ENCODE data around the gene POLR2E. TPM values are rescaled to one million over a fixed set of nuclear protein-coding genes. Genes with fewer than 3 reads are reported as not detected.

Gene POLR2E
- total and polyA plus RNA-seq, 2 experiments from 2014 or later = 257 to 286 TPM

GRCh38 chr19:1112268-1113029 lies 17.3 kb upstream of the POLR2E start:
- DNase-seq (ENCODE audit: low spot score) = peak; percentile 83
- 0 out of 2 replicates have a peak, but pooled peaks cover 1% of the 10 kb centered on the region for H3K36me3 ChIP-seq (ENCODE audit: insufficient read depth)
- no peaks in the 10 kb centered on the region for H3K4me1 ChIP-seq (ENCODE audit: insufficient read depth)
- H3K4me1 Mint-ChIP-seq = peaks cover 2% of the 10 kb centered on the region; the same call in 1 of the 3 replicates
- H3K4me3 Mint-ChIP-seq = no peak overlapping the region
- no peak overlapping the region for H2AFZ ChIP-seq
- no peaks in the 10 kb centered on the region; the same call in 2 of the 3 replicates for H3K36me3 Mint-ChIP-seq (ENCODE audit: low read depth)
- H3F3A ChIP-seq (replicated peaks; ENCODE audit: low read depth) = 0 out of 2 replicates have a peak, but pooled peaks cover 6% of the 10 kb centered on the region
- no peaks in the 10 kb centered on the region for H3K79me2 ChIP-seq (replicated peaks; ENCODE audit: insufficient read depth)
- peak overlapping the region; percentile 69; the same call in 1 of the 2 replicates for H3K27ac ChIP-seq (ENCODE audit: low read depth)
- TF ChIP-seq ZNF462 (CRISPR knock-in tag; IDR thresholded peaks at IDR 0.05) (no peak), ZNF331 (CRISPR knock-in tag; IDR thresholded peaks at IDR 0.05; ENCODE audit: low read depth) (no peak), NANOG (IDR thresholded peaks at IDR 0.05; ENCODE audit: borderline replicate concordance) (no peak), REST (IDR thresholded peaks at IDR 0.05; ENCODE audit: unreplicated experiment) (no peak), JUNB (IDR thresholded peaks at IDR 0.05; ENCODE audit: unreplicated experiment) (no peak), ZNF114 (CRISPR knock-in tag; IDR thresholded peaks at IDR 0.05) (no peak), EZH2phosphoT487 (IDR thresholded peaks at IDR 0.05; ENCODE audit: unreplicated experiment) (no peak), CREB1 (CRISPR knock-in tag; IDR thresholded peaks at IDR 0.05; ENCODE audit: low read depth) (no peak), ETS1 (IDR thresholded peaks at IDR 0.05) (no peak), EZH2 (IDR thresholded peaks at IDR 0.05; ENCODE audit: low read depth, unreplicated experiment) (no peak), CTCF (conservative IDR thresholded peaks at IDR 0.05; ENCODE audit: low read depth in 2 of 2) (no peak), STAT1 (IDR thresholded peaks at IDR 0.05; ENCODE audit: unreplicated experiment) (no peak), POLR2AphosphoS5 (IDR thresholded peaks at IDR 0.05; ENCODE audit: low read depth) (no peak)
- no peaks in the 10 kb centered on the region for H3K9me2 ChIP-seq (ENCODE audit: insufficient read depth)
- H3K27me3 Mint-ChIP-seq (ENCODE audit: insufficient read depth, low read depth, poor library complexity) = peaks cover 10% of the 10 kb centered on the region
- H3K4me3 ChIP-seq = no peak overlapping the region
- no peaks in the 10 kb centered on the region for H3K27me3 ChIP-seq (ENCODE audit: insufficient read depth)
- H3K4me2 ChIP-seq = peak overlapping the region; percentile 43; the same call in 1 of the 2 replicates
- H4K20me1 ChIP-seq (replicated peaks; ENCODE audit: insufficient read depth) = no peaks in the 10 kb centered on the region; the same call in 1 of the 2 replicates
- ATAC-seq = peak; percentile 63
- H3K27ac Mint-ChIP-seq = peak overlapping the region; percentile 62; the same call in 1 of the 2 replicates
- no peaks in the 10 kb centered on the region for H3K9me3 Mint-ChIP-seq
